Dermis lymphatic vessel endothelial cell (primary cell): ENCODE measurements around the gene LHX2. TPM values are rescaled to one million over a fixed set of nuclear protein-coding genes. Genes with fewer than 3 reads are reported as not detected.

ENCODE experiments used
- total RNA-seq: library from RNA; depleted of rRNA; stranded (reverse); fragments of >200 nt; gene quantifications from 2 replicates; pipeline ENCODE4 v1.2.1, GENCODE V29; 2014

The LHX2 gene, protein sequence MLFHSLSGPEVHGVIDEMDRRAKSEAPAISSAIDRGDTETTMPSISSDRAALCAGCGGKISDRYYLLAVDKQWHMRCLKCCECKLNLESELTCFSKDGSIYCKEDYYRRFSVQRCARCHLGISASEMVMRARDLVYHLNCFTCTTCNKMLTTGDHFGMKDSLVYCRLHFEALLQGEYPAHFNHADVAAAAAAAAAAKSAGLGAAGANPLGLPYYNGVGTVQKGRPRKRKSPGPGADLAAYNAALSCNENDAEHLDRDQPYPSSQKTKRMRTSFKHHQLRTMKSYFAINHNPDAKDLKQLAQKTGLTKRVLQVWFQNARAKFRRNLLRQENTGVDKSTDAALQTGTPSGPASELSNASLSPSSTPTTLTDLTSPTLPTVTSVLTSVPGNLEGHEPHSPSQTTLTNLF
- total RNA-seq = not detected in 2 replicates

GRCh38 chr9:124011460-124012301 is at the start of gene LHX2:
LHX2 (plus strand) TSS chr9:124011768; CDS start chr9:124012349, 581 bp downstream.

Other genes with a start within 250 kb of the LHX2 start
- 6.8 and 8.2 TPM in 2 replicates for gene DENND1A, start 81.6 kb upstream of the LHX2 start, total RNA-seq
- 13.2 and 14.8 TPM in 2 replicates for gene NEK6, start 246.2 kb downstream of the LHX2 start, total RNA-seq